Loucy (cell line): ENCODE measurements around the gene BTG4.

Source experiments
- EZH2phosphoT487 ChIP-seq: fragments of 200-600 bp; IDR thresholded peaks from 2 replicates; pipeline ENCODE4 v1.6.1; 2018; ENCODE audit warnings: antibody characterized with exemption, mild to moderate bottlenecking, moderate library complexity, borderline replicate concordance
- TF ChIP-seq, protein P1 (sequence below): fragments of 200-600 bp; sonication (generic); conservative IDR thresholded peaks from 2 replicates; pipeline ENCODE4 v1.5.1; 2014; ENCODE audit warnings: mild to moderate bottlenecking, antibody characterized with exemption, low read length

DNA sequence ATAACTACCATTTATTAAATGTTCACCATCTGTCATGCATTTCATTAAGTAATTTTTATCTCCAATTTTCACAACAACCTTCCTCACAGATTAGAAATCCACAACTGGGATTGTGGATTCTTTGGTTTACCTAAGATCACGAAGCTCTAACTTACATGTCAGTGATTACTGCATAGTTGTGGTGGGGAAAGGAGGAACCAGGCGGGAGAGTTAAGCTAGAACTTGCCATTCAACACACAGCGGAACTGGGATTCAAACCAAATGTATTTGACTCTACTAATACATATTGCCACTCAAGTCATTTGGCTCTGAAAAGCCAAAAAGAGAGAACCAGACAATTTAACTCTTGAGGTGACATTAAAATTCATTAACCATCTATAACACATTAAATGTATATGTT lies 17.9 kb upstream of the BTG4 start:
- TF ChIP-seq EZH2phosphoT487: no peak
- TF ChIP-seq, protein P1, sequence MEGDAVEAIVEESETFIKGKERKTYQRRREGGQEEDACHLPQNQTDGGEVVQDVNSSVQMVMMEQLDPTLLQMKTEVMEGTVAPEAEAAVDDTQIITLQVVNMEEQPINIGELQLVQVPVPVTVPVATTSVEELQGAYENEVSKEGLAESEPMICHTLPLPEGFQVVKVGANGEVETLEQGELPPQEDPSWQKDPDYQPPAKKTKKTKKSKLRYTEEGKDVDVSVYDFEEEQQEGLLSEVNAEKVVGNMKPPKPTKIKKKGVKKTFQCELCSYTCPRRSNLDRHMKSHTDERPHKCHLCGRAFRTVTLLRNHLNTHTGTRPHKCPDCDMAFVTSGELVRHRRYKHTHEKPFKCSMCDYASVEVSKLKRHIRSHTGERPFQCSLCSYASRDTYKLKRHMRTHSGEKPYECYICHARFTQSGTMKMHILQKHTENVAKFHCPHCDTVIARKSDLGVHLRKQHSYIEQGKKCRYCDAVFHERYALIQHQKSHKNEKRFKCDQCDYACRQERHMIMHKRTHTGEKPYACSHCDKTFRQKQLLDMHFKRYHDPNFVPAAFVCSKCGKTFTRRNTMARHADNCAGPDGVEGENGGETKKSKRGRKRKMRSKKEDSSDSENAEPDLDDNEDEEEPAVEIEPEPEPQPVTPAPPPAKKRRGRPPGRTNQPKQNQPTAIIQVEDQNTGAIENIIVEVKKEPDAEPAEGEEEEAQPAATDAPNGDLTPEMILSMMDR: no peak
